ENCODE data around the gene SPCS1. TPM values are rescaled to one million over a fixed set of nuclear protein-coding genes. Genes with fewer than 3 reads are reported as not detected.

SPCS1 gene
- total and polyA plus RNA-seq, 9 of the 15 experiments (the other 6 are each of a cell fraction or from before 2014, with no cell fraction given): 73.9 to 567 (median 127) TPM

- TF ChIP-seq MGA (IDR thresholded peaks at IDR 0.05) (peak; percentile 2; the same call in 1 of the 2 replicates), HDAC1 (IDR thresholded peaks at IDR 0.05) (0 out of 4 replicates have a peak, but pooled peaks of 1 of the 2 experiments have one; percentile 24), ZNF584 (CRISPR knock-in tag; IDR thresholded peaks at IDR 0.05; ENCODE audit: low read depth) (no peak), CBFA2T2 (conservative IDR thresholded peaks at IDR 0.05) (no peak), MAZ (CRISPR knock-in tag; conservative IDR thresholded peaks at IDR 0.05 in 1 of 2, IDR thresholded peaks at IDR 0.05 in 1 of 2) (peak in 1 of 2 experiments; percentile 23; a peak in 1 of 4 replicates), BHLHE40 (IDR thresholded peaks at IDR 0.05; ENCODE audit: low read length) (0 out of 2 replicates have a peak, but pooled peaks have one; percentile 8), EGR1 (conservative IDR thresholded peaks at IDR 0.05) (no peak), FOXO4 (CRISPR knock-in tag; IDR thresholded peaks at IDR 0.05) (no peak), POLR2H (tag; IDR thresholded peaks at IDR 0.05; ENCODE audit: low read depth) (peak; percentile 58), ZC3H11A (IDR thresholded peaks at IDR 0.05; ENCODE audit: low read depth, low read length) (no peak), RNF2 (IDR thresholded peaks at IDR 0.05) (no peak)
- TF ChIP-seq, protein P1, sequence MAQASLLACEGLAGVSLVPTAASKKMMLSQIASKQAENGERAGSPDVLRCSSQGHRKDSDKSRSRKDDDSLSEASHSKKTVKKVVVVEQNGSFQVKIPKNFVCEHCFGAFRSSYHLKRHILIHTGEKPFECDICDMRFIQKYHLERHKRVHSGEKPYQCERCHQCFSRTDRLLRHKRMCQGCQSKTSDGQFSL (CRISPR knock-in tag; IDR thresholded peaks at IDR 0.05): 0 out of 2 replicates have a peak, but pooled peaks have one; percentile 39
- TF ChIP-seq, protein P1 (tag; IDR thresholded peaks at IDR 0.05): no peak
- TF ChIP-seq, protein P2, sequence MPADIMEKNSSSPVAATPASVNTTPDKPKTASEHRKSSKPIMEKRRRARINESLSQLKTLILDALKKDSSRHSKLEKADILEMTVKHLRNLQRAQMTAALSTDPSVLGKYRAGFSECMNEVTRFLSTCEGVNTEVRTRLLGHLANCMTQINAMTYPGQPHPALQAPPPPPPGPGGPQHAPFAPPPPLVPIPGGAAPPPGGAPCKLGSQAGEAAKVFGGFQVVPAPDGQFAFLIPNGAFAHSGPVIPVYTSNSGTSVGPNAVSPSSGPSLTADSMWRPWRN (IDR thresholded peaks at IDR 0.05; ENCODE audit: low read depth): no peak
These were observed 20.6 kb upstream of the SPCS1 start (continued) for GRCh38 chr3:52685285-52685708.

Measured in K562 (cell line).